Keratinocyte (primary cell): Measurements from ENCODE around the gene CMAS.

Source experiments
- EZH2 ChIP-seq: IDR thresholded peaks from one replicate; pipeline ENCODE4 v1.6.1; 2012; ENCODE audit warnings: inconsistent platforms, mild to moderate bottlenecking, low read length, moderate library complexity
- TF ChIP-seq, protein P1 (sequence below), 3 experiments: IDR thresholded peaks in 1 of 3; conservative IDR thresholded peaks in 1 of 3; optimal IDR thresholded peaks in 1 of 3; 2 replicates in 2 of 3; 3 replicates in 1 of 3; pipeline versions ENCODE3 to v1.5.1; 2011; ENCODE audit warnings: low read length in 3 of 3, mild to moderate bottlenecking in 3 of 3, moderate library complexity in 2 of 3, control low read depth in 1 of 3, inconsistent platforms in 1 of 3; ENCODE audit not compliant: insufficient read depth in 2 of 3; ENCODE audit errors: extremely low read depth in 1 of 3

DNA sequence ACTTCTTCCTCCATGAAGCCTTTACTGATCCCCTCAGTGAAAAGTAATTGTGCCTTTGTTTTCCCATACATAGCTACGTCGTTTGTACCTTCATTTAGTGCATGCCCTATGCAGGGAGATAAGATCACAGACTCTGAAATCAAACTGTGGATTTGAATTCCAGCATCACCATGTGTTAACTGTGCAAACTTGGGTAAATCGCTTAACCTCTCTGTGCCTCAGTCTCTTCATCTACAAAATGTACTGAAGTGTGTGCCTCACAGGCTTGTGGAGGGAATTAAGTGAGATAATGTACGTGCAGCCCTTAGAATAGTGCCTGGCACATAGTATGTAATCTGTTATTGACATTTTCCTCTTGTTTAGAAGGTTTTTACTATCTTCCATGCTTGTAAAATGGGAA is 4.1 kb downstream of the CMAS start:
- TF ChIP-seq, protein P1, sequence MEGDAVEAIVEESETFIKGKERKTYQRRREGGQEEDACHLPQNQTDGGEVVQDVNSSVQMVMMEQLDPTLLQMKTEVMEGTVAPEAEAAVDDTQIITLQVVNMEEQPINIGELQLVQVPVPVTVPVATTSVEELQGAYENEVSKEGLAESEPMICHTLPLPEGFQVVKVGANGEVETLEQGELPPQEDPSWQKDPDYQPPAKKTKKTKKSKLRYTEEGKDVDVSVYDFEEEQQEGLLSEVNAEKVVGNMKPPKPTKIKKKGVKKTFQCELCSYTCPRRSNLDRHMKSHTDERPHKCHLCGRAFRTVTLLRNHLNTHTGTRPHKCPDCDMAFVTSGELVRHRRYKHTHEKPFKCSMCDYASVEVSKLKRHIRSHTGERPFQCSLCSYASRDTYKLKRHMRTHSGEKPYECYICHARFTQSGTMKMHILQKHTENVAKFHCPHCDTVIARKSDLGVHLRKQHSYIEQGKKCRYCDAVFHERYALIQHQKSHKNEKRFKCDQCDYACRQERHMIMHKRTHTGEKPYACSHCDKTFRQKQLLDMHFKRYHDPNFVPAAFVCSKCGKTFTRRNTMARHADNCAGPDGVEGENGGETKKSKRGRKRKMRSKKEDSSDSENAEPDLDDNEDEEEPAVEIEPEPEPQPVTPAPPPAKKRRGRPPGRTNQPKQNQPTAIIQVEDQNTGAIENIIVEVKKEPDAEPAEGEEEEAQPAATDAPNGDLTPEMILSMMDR (optimal IDR thresholded peaks at IDR 0.05 in 1 of 3, IDR thresholded peaks at IDR 0.05 in 1 of 3, conservative IDR thresholded peaks at IDR 0.05 in 1 of 3; ENCODE audit: extremely low read depth in 1 of 3, insufficient read depth in 2 of 3, low read length in 3 of 3): no peak
- no peak for TF ChIP-seq EZH2
